ENCODE measurements around the gene ASCC1. TPM values are rescaled to one million over a fixed set of nuclear protein-coding genes. Genes with fewer than 3 reads are reported as not detected.

Gene ASCC1
- total and polyA plus RNA-seq, 10 donors, result 11.9 to 41.7 (median 33.8) TPM

- no peak for TF ChIP-seq POLR2AphosphoS5 (IDR thresholded peaks at IDR 0.05)
- no peak for TF ChIP-seq CTCF (IDR thresholded peaks at IDR 0.05 in 8 of 11, conservative IDR thresholded peaks at IDR 0.05 in 3 of 11)
- no peak for TF ChIP-seq POLR2A (IDR thresholded peaks at IDR 0.05)
- Histone ChIP-seq H3K27me3 (replicated peaks in 1 of 7) (no peaks in the 10 kb centered on the region), H3K4me1 (peaks cover 0 to 58% (median 28%) of the 10 kb centered on the region in 6 donors), H3K4me3 (no peak overlapping the region), H3K27ac (no peak overlapping the region), H3K9me3 (no peaks in the 10 kb centered on the region), H3K36me3 (peaks cover 0 to 93% (median 20%) of the 10 kb centered on the region in 6 donors)
- 78 to 87% (median 79%) methylated on average over 13 to 18 of the region's 18 CpGs for WGBS, 5 donors
- intact Hi-C loops (cut with DNase I; ENCODE audit: low total_unique reads), result no loop called here
- peak; percentile 66 for DNase-seq
Observed at GRCh38 chr10:72066318-72067284, 149.5 kb downstream of the ASCC1 start.

GRCh38 chr10:72065439-72066025 is 150.5 kb downstream of the ASCC1 start:
- WGBS, 5 donors, result 70 to 84% (median 79%) methylated on average over 13 of the region's 13 CpGs
- no peaks in the 10 kb centered on the region for H3K27me3 ChIP-seq (replicated peaks in 1 of 7)
- TF ChIP-seq POLR2AphosphoS5 (IDR thresholded peaks at IDR 0.05), result peak in 1 of 3 donors; percentile 24
- no peak for TF ChIP-seq POLR2A (IDR thresholded peaks at IDR 0.05)
- TF ChIP-seq CTCF (IDR thresholded peaks at IDR 0.05 in 8 of 11, conservative IDR thresholded peaks at IDR 0.05 in 3 of 11), result no peak
- intact Hi-C loops (cut with DNase I; ENCODE audit: low total_unique reads), result no loop called here
- H3K9me3 ChIP-seq, result no peaks in the 10 kb centered on the region
- peaks cover 0 to 54% (median 27%) of the 10 kb centered on the region in 6 donors for H3K4me1 ChIP-seq
- no peak overlapping the region for H3K27ac ChIP-seq
- peaks cover 0 to 83% (median 18%) of the 10 kb centered on the region in 6 donors for H3K36me3 ChIP-seq
- DNase-seq, result no peak
- no peak overlapping the region for H3K4me3 ChIP-seq

- Histone ChIP-seq H3K4me3 (no peak overlapping the region), H3K9me3 (no peaks in the 10 kb centered on the region), H3K4me1 (peaks cover 0 to 49% (median 24%) of the 10 kb centered on the region in 6 donors), H3K27ac (no peak overlapping the region), H3K27me3 (replicated peaks in 1 of 7) (no peaks in the 10 kb centered on the region), H3K36me3 (peaks cover 0 to 66% (median 18%) of the 10 kb centered on the region in 6 donors)
- 82 to 94% (median 90%) methylated on average over 8 to 9 of the region's 9 CpGs for WGBS, 5 donors
- TF ChIP-seq POLR2AphosphoS5 (IDR thresholded peaks at IDR 0.05), result no peak
- TF ChIP-seq POLR2A (IDR thresholded peaks at IDR 0.05), result no peak
- no peak for TF ChIP-seq CTCF (IDR thresholded peaks at IDR 0.05 in 8 of 11, conservative IDR thresholded peaks at IDR 0.05 in 3 of 11)
- intact Hi-C loops (cut with DNase I; ENCODE audit: low total_unique reads), result no loop called here
- DNase-seq, result no peak
Observed at GRCh38 chr10:72063703-72064391, 152.2 kb downstream of the ASCC1 start.

Data from spleen (tissue), 11 donors.